Endothelial cell of umbilical vein (primary cell): ENCODE data around the gene KCNH1. TPM values are rescaled to one million over a fixed set of nuclear protein-coding genes. Genes with fewer than 3 reads are reported as not detected.

Source experiments
- BruUV-seq: library from RNA; stranded (reverse); fragments of 400-500 nt; replicated peaks from 2 replicates; lab custom pipeline; 2021; lab: Mats Ljungman, UMichigan
- CTCF ChIA-PET: fragments of 300-600, 350-600 bp; sonication (Branson Sonifier 250); formaldehyde crosslinking; loops from one replicate; lab custom pipeline; 2021; ENCODE audit warnings: antibody characterized with exemption, inconsistent platforms; lab: Charles Lee
- POLR2A ChIA-PET: fragments of 300-600, 350-600 bp; sonication (Branson Sonifier 250); formaldehyde crosslinking; loops from one replicate; lab custom pipeline; 2021; ENCODE audit warnings: antibody characterized with exemption, inconsistent platforms; lab: Charles Lee
- DNase-seq: peaks from one replicate; pipeline ENCODE4 v3.0.0-alpha.2; 2011; ENCODE audit warnings: low read depth, low spot score
- FAIRE-seq: peaks from 2 replicates; lab custom pipeline; 2011; peaks lifted over from hg19 to GRCh38; lab: Jason Lieb, UNC
- H2AFZ ChIP-seq: 2 replicates; pipeline ENCODE4 v1.6.0; 2012; ENCODE audit warnings: low read depth, low read length, control low read depth, inconsistent platforms
- H3K27ac ChIP-seq: 2 replicates; pipeline ENCODE4 v1.5.1; 2011; ENCODE audit warnings: low read depth, mild to moderate bottlenecking, control low read depth, low read length, moderate library complexity; ENCODE audit not compliant: insufficient read depth
- H3K27me3 ChIP-seq, 2 experiments: 2 replicates each; pipeline versions ENCODE4 v1.6.0 to v1.6.1; 2011; ENCODE audit warnings: low read length in 2 of 2, mixed read lengths in 1 of 2; ENCODE audit not compliant: control insufficient read depth in 2 of 2, insufficient read depth in 2 of 2
- H3K36me3 ChIP-seq, 2 experiments: 2 replicates in 1 of 2; 3 replicates in 1 of 2; pipeline ENCODE4 v1.5.1; 2011; ENCODE audit warnings: low read length in 2 of 2, mild to moderate bottlenecking in 1 of 2, moderate library complexity in 1 of 2; ENCODE audit not compliant: control insufficient read depth in 2 of 2, insufficient read depth in 2 of 2; ENCODE audit errors: extremely low read depth in 1 of 2
- H3K4me1 ChIP-seq: 3 replicates; pipeline ENCODE4 v1.5.1; 2011; ENCODE audit warnings: mild to moderate bottlenecking, low read length; ENCODE audit not compliant: control insufficient read depth, insufficient read depth; ENCODE audit errors: extremely low read depth
- H3K4me2 ChIP-seq: 2 replicates; pipeline ENCODE4 v1.6.1; 2011; ENCODE audit warnings: low read length, control low read depth, mixed read lengths; ENCODE audit not compliant: insufficient read depth
- H3K4me3 ChIP-seq, 3 experiments: fragments of 200-600 bp in 1 of 3; sonication (generic), shearing (Covaris generic) in 1 of 3; replicated peaks in 1 of 3; 2 replicates each; pipeline ENCODE4 v1.5.1; 2011 to 2016; ENCODE audit warnings: control low read depth in 3 of 3, low read length in 3 of 3, mild to moderate bottlenecking in 2 of 3, inconsistent platforms in 1 of 3, low read depth in 1 of 3, moderate library complexity in 1 of 3; ENCODE audit not compliant: insufficient read depth in 1 of 3
- H3K79me2 ChIP-seq: 2 replicates; pipeline ENCODE4 v1.6.0; 2012; ENCODE audit warnings: low read length, inconsistent platforms; ENCODE audit not compliant: control insufficient read depth, insufficient read depth
- H3K9ac ChIP-seq: replicated peaks from 2 replicates; pipeline ENCODE3; 2011; ENCODE audit warnings: low read length, control low read depth; ENCODE audit not compliant: insufficient read depth; ENCODE audit errors: extremely low read depth
- H3K9me1 ChIP-seq: replicated peaks from 3 replicates; pipeline ENCODE4 v1.6.0; 2011; ENCODE audit warnings: mild to moderate bottlenecking, low read length; ENCODE audit not compliant: control insufficient read depth, insufficient read depth; ENCODE audit errors: extremely low read depth
- H3K9me3 ChIP-seq: replicated peaks from 2 replicates; pipeline ENCODE4 v1.5.1; 2012; ENCODE audit warnings: low read length, inconsistent platforms; ENCODE audit not compliant: control insufficient read depth, insufficient read depth
- H4K20me1 ChIP-seq: replicated peaks from 2 replicates; pipeline ENCODE3; 2011; ENCODE audit warnings: mild to moderate bottlenecking, low read length; ENCODE audit not compliant: control insufficient read depth, insufficient read depth; ENCODE audit errors: extremely low read depth
- CTCF ChIP-seq, 2 donors: IDR thresholded peaks; 1 replicate in 1 of 2; 2 replicates in 1 of 2; pipeline ENCODE4 v1.5.1; 2011; ENCODE audit warnings: low read length in 2 of 2, mild to moderate bottlenecking in 2 of 2, moderate library complexity in 2 of 2, control low read depth in 1 of 2, inconsistent platforms in 1 of 2, low read depth in 1 of 2; ENCODE audit not compliant: insufficient read depth in 1 of 2; ENCODE audit errors: extremely low read depth in 1 of 2
- EZH2 ChIP-seq: IDR thresholded peaks from 2 replicates; pipeline ENCODE4 v1.6.1; 2012; ENCODE audit warnings: borderline replicate concordance, low read depth, mild to moderate bottlenecking, moderate library complexity, low read length, inconsistent platforms; ENCODE audit not compliant: severe bottlenecking
- FOS ChIP-seq: IDR thresholded peaks from 2 replicates; pipeline ENCODE4 v1.6.1; 2011; ENCODE audit warnings: mild to moderate bottlenecking, low read length, moderate library complexity, borderline replicate concordance; ENCODE audit not compliant: insufficient read depth
- GATA2 ChIP-seq: IDR thresholded peaks from 2 replicates; pipeline ENCODE4 v1.7.0; 2011; ENCODE audit warnings: low read depth, mild to moderate bottlenecking, moderate library complexity, mixed read lengths, low read length; ENCODE audit not compliant: insufficient read length, insufficient read depth
- JUN ChIP-seq: IDR thresholded peaks from 2 replicates; pipeline ENCODE4 v1.6.1; 2011; ENCODE audit warnings: borderline replicate concordance, low read depth; ENCODE audit not compliant: insufficient read length, insufficient read depth
- MAX ChIP-seq: IDR thresholded peaks from 2 replicates; pipeline ENCODE4 v1.6.1; 2011; ENCODE audit not compliant: insufficient read depth, insufficient read length
- MYC ChIP-seq: IDR thresholded peaks from one replicate; pipeline ENCODE4 v1.6.1; 2011; ENCODE audit warnings: mild to moderate bottlenecking, low read depth, low read length
- POLR2A ChIP-seq: IDR thresholded peaks from 2 replicates; pipeline ENCODE4 v1.6.1; 2012; ENCODE audit warnings: low read depth, mild to moderate bottlenecking, control low read depth, low read length
- POLR2AphosphoS5 ChIP-seq: IDR thresholded peaks from 2 replicates; pipeline ENCODE4 v1.6.1; 2012; ENCODE audit warnings: low read depth, mild to moderate bottlenecking, control low read depth, low read length, moderate library complexity; ENCODE audit not compliant: insufficient read depth
- dilution Hi-C: fragments of 300-500 bp; cut with MboI; formaldehyde crosslinking; loops from one replicate; pipeline ENCODE4 v1.15.0; 2019; ENCODE audit warnings: low sequenced_read_pairs; ENCODE audit not compliant: extremely low pct_ligation_motif_present
- intact Hi-C: fragments of 100-400 bp; cut with micrococcal nuclease; formaldehyde crosslinking; loops from one replicate; pipeline ENCODE4 v1.10.0; 2022
- polyA plus RNA-seq, 4 experiments: library from polyadenylated mRNA; depleted of rRNA in 3 of 4; stranded (reverse) in 3 of 4; unstranded in 1 of 4; fragments of >200 nt; gene quantifications; 2 replicates each; pipeline versions ENCODE4 v1.2.1 to v1.2.3, GENCODE V29; 2011 to 2012; ENCODE audit warnings: missing spikeins in 1 of 4
- total RNA-seq: library from RNA; stranded (reverse); gene quantifications from 2 replicates; pipeline ENCODE4 v1.2.3, GENCODE V29; 2021

KCNH1 gene
- total and polyA plus RNA-seq, 2 donors (not counting 3 experiments of a cell fraction or from before 2014, with no cell fraction given): not detected

DNA sequence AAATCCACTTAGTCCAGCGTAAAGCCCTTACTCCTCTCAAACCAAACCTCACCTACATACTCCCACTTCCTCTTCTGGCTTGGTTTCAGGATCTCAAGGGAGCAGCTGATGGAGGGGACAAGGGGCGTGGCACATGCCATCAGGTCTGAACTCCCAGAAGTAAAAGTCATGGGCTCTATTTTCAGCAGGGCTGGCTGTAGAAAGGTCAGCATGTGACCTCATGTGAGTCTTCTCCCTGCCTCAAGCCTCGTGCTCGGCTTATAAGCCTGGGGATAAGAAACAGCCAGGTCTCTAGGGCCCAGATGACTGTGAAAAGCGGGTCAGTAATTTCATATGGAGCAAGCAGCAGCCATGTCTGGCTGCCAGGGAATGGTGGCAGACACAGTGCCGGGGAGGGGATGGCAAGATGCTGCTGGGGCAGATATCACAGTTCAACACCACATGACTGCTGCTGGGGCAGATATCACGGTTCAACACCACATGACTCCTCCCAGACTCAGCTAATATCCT lies 227.9 kb downstream of the KCNH1 start:
- Histone ChIP-seq H3K4me1 (no peaks in the 10 kb centered on the region), H3K4me2 (no peak overlapping the region)

More for the DNA sequence above, 227.9 kb downstream of the KCNH1 start:
- intact Hi-C loops (no loop called here), dilution Hi-C loops (no loop called here)
- Histone ChIP-seq H4K20me1 (no peaks in the 10 kb centered on the region), H3K79me2 (no peaks in the 10 kb centered on the region), H3K9me1 (no peaks in the 10 kb centered on the region), H2AFZ (no peak overlapping the region), H3K27me3 (no peaks in the 10 kb centered on the region), H3K9ac (no peak overlapping the region), H3K27ac (no peak overlapping the region), H3K36me3 (no peaks in the 10 kb centered on the region), H3K4me3 (no peak overlapping the region), H3K9me3 (peaks cover 7% of the 10 kb centered on the region)
- POLR2A ChIA-PET: no interaction called here
- no peak for DNase-seq
- CTCF ChIA-PET: no interaction called here
- TF ChIP-seq POLR2A (no peak), GATA2 (no peak), FOS (no peak), POLR2AphosphoS5 (no peak), JUN (no peak), CTCF (IDR thresholded peaks at IDR 0.05; ENCODE audit: extremely low read depth in 1 of 2, insufficient read depth in 1 of 2, low read depth in 1 of 2, low read length in 2 of 2) (no peak), EZH2 (no peak), MYC (no peak), MAX (no peak)
- no peak for FAIRE-seq
- no TSS peak for BruUV-seq
